ENCODE data around the gene HEMGN.
A peak's percentile ranks its signal among the peaks of the same experiment; 100 is the strongest.

The HEMGN gene

GRCh38 chr9:97928986-97929604 is 8.9 kb downstream of the HEMGN start:
- DNase-seq = no peak

- DNase-seq = no peak
These were observed 12.3 kb downstream of the HEMGN start for GRCh38 chr9:97925497-97926334.

- no peak for DNase-seq
These were observed 13.6 kb downstream of the HEMGN start for GRCh38 chr9:97924386-97924785.

- peak; percentile 61 for DNase-seq
These were observed 14.4 kb downstream of the HEMGN start for GRCh38 chr9:97923529-97924108.

DNA sequence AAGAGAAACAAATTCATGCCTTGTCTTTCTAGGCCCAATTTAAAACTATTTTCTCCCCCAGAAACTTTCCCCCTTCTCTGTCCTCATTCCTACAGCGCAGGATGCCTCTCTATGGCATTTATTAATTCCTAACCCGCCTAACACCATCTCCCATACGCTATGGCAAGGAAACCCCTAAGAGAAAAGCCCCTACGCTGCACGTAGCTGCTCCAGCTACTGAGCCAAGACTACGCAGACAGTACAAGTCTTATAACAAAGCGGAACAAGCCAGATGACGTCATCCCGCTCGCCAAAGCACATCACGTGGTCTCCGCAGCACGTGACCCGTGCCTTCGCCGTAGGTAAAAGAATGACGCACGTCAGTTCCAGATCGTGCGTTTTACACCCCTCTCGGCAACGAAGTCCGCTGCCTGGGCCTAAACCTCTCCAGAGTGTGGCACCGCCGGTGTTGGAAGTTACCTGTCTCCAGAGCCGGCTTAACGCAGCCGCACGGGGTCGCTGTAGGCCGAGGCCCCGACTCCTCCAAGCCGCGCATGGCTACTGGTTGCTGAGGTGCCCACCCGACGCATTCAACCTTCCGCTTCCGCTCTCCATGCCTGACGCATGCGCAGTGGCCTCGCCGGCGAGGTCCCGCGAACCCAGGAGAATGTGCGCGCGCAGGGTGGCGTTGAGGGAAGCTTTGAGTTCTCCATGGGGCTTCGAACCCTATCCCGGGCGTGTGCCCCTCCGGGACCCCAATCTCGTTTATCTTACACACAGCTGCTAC is 15.8 kb downstream of the HEMGN start, which contains the start of gene TRMO:
Gene TRMO (minus strand): TSS at position 542 of the 766 bp plus-strand sequence. CDS start 7 bp downstream, at position 535.
- DNase-seq = peak; percentile 98

- DNase-seq = no peak
These were observed 18.7 kb downstream of the HEMGN start for GRCh38 chr9:97919217-97919813.

- DNase-seq = no peak
These were observed 19.4 kb downstream of the HEMGN start for GRCh38 chr9:97918611-97919010.

- DNase-seq = no peak
These were observed 26.0 kb downstream of the HEMGN start for GRCh38 chr9:97911970-97912369.

- no peak for DNase-seq
These were observed 26.4 kb downstream of the HEMGN start for GRCh38 chr9:97911528-97911927.

DNA sequence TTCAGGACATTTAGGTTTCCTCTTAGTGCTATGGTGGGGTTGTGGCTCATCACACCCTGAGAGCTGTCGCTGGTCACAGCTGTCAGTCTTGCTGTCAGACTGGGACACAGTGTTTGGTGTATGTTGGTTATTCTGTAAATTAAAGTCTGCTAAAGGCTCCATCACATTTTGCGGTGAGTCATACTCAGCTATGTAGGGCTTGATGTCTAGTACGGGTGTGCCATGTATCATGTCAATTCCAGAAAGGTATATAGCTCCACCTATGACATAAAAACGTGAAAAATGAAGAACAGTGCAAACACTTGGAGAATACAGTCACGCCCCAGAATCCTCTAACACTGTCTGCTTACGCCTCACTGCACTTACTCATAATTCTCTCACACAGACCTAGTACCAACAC is 27.6 kb downstream of the HEMGN start:
- DNase-seq = no peak

DNA sequence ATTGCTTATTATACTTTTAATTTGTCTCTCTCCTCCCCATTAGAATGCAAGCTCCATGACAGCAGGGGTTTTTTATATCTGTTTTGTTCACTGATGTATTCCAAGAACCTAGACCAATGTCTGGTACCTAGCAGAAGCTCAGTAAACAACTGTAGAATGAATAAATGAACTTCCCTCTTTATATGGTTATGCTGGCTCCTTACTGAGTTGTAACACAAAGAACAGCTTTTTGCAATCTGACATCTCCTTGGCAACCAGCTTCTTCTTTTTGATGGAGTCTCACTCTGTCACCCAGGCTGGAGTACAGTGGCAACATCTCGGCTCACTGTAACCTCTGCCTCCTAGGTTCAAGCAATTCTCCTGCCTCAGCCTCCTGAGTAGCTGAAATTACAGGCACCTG is 29.3 kb downstream of the HEMGN start:
- no peak for DNase-seq

DNA sequence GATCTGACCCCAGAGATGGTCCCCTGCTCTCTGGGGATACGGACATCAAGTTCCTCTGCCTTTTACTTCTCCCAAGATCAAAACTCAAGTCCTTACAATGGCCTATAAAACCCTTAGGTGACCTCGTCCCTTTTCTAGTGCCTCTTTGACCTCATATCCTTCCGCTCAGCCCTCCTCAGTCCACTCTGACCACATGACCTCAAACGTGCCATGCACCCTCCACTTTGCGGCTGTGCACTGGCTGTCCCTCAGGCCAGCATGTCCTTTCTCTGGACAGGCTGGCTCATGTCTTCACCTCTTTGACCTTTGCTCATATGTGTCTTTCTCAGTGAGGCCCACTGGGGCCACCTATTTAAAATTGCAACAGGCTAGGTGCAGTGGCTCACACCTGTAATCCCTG is 30.3 kb downstream of the HEMGN start:
- DNase-seq = no peak

DNA sequence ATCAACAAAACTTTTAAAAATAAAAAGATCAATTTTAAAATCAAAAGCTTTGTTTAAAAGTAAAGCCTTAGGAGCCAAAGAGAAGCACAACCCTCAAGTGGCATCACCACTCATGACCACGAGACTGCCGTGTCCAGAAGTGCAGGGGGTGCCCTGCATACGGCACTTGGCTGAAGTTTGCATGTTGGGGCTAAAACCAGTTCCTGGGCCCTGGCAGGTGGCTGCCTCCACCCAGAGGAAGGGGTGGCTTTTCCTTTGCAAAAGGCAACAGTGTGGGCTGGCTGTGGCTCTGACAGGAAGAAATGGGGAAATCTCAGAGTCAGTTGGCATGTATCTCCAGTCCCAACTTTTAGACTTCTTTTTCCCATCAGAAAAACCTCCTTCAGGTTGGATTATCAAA is 30.9 kb downstream of the HEMGN start:
- no peak for DNase-seq

- DNase-seq = no peak
These were observed 31.6 kb downstream of the HEMGN start for GRCh38 chr9:97906236-97906831.

- no peak for DNase-seq
These were observed 32.7 kb downstream of the HEMGN start for GRCh38 chr9:97905228-97905627.

GRCh38 chr9:97904725-97905124 is 33.2 kb downstream of the HEMGN start:
- no peak for DNase-seq

DNA sequence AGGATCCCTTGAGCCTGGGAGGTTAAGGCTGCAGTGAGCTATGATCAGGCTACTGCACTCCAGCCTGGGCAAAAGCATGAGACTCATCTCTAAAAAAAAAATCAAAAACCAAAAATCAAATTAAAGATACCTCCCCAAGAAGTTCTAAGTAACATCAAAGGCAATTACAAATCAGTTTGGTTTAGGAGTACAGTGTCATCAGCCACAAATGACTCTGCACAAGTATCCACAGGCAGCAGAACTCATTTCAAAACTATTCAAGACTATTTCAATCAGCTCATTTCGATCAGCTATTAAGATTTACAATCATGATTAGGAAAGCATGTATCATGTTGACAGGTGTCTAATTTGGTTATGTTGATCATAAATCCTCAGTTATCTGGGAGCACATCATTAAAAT is 34.8 kb downstream of the HEMGN start:
- DNase-seq = no peak

DNA sequence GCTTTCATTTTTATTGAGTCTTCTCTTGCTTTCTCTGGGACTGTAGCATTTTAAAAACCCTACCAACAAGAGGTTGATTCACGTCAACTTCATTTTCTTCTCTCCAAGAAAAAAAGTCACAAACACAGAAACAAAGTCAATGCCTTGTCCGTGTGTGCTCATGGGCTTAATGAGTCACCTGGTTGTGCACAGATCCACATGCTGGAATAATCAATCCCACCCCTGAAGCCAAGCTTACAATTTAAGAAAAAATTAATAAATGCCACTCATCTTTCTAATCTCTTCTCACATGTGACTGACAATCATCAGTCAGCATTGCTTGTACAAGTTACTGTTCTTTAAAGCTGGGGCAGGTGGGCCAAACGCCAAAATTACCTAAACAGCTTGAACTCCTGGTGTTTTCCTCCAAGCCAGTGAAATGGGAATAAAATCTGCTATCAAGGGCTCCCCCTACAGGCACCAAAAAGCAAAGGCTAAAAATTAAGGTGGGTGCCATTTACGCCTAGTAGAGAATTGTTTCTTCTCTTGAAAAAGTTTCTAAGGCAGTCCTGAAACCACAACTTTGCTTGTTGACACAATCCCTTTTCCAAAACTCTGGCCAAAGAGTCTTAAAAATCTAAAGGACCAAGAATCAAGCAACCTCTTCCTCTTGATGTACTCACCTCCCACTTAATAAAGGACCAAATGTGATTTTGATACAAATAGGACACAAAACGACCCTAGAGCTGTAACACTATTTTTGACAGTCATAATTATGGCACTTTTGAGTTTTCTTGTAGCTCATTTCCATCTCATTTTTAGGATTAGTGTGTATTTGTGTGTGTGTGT is 37.0 kb downstream of the HEMGN start:
- no peak for DNase-seq

GRCh38 chr9:97900103-97900737 is 37.8 kb downstream of the HEMGN start:
- no peak for DNase-seq

DNA sequence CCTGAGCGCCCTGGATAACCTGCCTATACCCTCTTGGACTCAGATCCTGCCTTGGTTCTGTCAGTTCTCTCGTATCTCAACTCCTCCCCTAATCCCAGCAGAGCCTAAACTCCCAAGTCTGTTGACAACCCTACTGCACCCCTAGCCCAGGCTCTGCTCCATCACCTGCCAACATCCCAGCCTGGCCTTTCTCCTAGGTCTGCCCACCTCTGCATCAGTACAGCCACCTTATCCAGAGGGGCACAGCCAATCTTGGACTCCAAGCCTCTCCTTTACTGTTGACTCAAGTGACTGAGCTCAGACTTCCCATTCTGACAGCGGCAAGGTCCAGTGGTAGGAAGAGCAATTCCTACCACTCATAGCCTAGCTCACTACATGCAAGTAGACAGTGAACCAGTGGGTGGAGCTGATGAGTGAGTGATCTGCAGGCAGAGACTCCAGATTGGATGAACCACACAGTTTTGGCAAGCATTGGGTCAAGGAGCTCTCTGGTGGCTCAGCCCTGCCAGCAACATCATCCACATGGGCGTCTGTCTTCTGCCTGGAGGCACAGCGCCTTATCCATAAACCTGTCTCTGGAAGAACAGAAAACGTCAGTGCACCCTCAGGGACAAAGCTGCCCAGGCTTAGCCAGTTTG is 42.2 kb downstream of the HEMGN start:
- no peak for DNase-seq

GRCh38 chr9:97895211-97895610 is 42.8 kb downstream of the HEMGN start:
- DNase-seq = no peak

All from activated CD4-positive, CD25-positive, alpha-beta regulatory T cell treated with anti-CD3 and anti-CD28 coated beads, Interleukin-2, amount 50 U/mL, for 72 hours (primary cell).